Spleen (tissue), 7 donors: ENCODE data around the gene SH3TC2.

Experiments
- CTCF ChIP-seq, 11 experiments: fragments of 200-600 bp in 7 of 11; fragments of 450-650 bp in 4 of 11; sonication (generic) in 4 of 11; IDR thresholded peaks in 8 of 11; conservative IDR thresholded peaks in 3 of 11; 1 replicate in 7 of 11; 2 replicates in 4 of 11; pipeline versions ENCODE4 v1.4.0 to v1.8.0; 2016 to 2021; ENCODE audit warnings: antibody characterized with exemption in 11 of 11, inconsistent platforms in 4 of 11, mild to moderate bottlenecking in 1 of 11
- POLR2A ChIP-seq, 3 donors: fragments of 450-650 bp; IDR thresholded peaks; one replicate each; pipeline ENCODE4 v1.5.1; 2017; ENCODE audit warnings: antibody characterized with exemption in 3 of 3, mild to moderate bottlenecking in 1 of 3
- donor health status: DM: no; HTN: no; CAD: no; lungs with moderate emphysema.
- donor health status: DM: no; HTN: no; CAD: no.
- donor health status: DM: no; HTN: no; CAD: no.

- no peak for TF ChIP-seq CTCF (IDR thresholded peaks at IDR 0.05 in 8 of 11, conservative IDR thresholded peaks at IDR 0.05 in 3 of 11)
- TF ChIP-seq POLR2A (IDR thresholded peaks at IDR 0.05): no peak
Observed at GRCh38 chr5:148970228-148970627, 92.6 kb downstream of the SH3TC2 start.
